BJ (cell line): Measurements from ENCODE around the gene CELA1. TPM values are rescaled to one million over a fixed set of nuclear protein-coding genes. Genes with fewer than 3 reads are reported as not detected.

Source experiments
- CTCF ChIA-PET: fragments of 350-600 bp; formaldehyde crosslinking; extraction: SDS; loops from one replicate; lab custom pipeline; 2021; ENCODE audit warnings: antibody characterized with exemption, inconsistent platforms; lab: Yijun Ruan, JAX
- POLR2A ChIA-PET: fragments of 300-600 bp; sonication (Branson Sonifier 250); formaldehyde crosslinking; extraction: SDS; loops from one replicate; lab custom pipeline; 2021; ENCODE audit warnings: antibody characterized with exemption; lab: Charles Lee
- DNase-seq: peaks from one replicate; pipeline ENCODE4 v3.0.0-alpha.2; 2011; ENCODE audit warnings: low read depth
- H3K27me3 ChIP-seq: 2 replicates; pipeline ENCODE4 v1.6.0; 2011; ENCODE audit warnings: low read length; ENCODE audit not compliant: control insufficient read depth, insufficient read depth
- H3K36me3 ChIP-seq: 2 replicates; pipeline ENCODE4 v1.5.1; 2011; ENCODE audit warnings: low read length; ENCODE audit not compliant: control insufficient read depth, insufficient read depth
- H3K4me3 ChIP-seq: 2 replicates; pipeline ENCODE4 v1.5.1; 2011; ENCODE audit warnings: low read depth, mild to moderate bottlenecking, control low read depth, low read length
- CTCF ChIP-seq: IDR thresholded peaks from 2 replicates; pipeline ENCODE4 v1.5.1; 2011; ENCODE audit warnings: low read depth, mild to moderate bottlenecking, control low read depth, inconsistent platforms, low read length, moderate library complexity; ENCODE audit not compliant: insufficient read depth
- polyA plus RNA-seq: library from polyadenylated mRNA; depleted of rRNA; stranded (reverse); fragments of >200 nt; gene quantifications from 2 replicates; pipeline ENCODE4 v1.2.3, GENCODE V29; 2011

Gene CELA1
- polyA plus RNA-seq, 1 experiment, result not detected

- peaks cover 7% of the 10 kb centered on the region for H3K36me3 ChIP-seq
- no peaks in the 10 kb centered on the region for H3K27me3 ChIP-seq
- POLR2A ChIA-PET, result no interaction called here
- CTCF ChIA-PET, result no interaction called here
- TF ChIP-seq CTCF, result no peak
- DNase-seq, result no peak
- H3K4me3 ChIP-seq, result no peak overlapping the region
These were observed 11.0 kb upstream of the CELA1 start for GRCh38 chr12:51357374-51358047.

- Histone ChIP-seq H3K36me3 (no peaks in the 10 kb centered on the region; the same call in 1 of the 2 replicates), H3K4me3 (no peak overlapping the region), H3K27me3 (no peaks in the 10 kb centered on the region)
- CTCF ChIA-PET, result interaction anchor here (0.7 to 2.3 kb wide), 9 partner anchors 9 to 530 kb away, joined by 3 to 7 read pairs (median 3); no protein-coding TSS in a partner anchor
- DNase-seq, result no peak
- peak; percentile 67 for TF ChIP-seq CTCF
- POLR2A ChIA-PET, result no interaction called here
These were observed 5.5 kb upstream of the CELA1 start for GRCh38 chr12:51351913-51352532.

GRCh38 chr12:51349026-51349425 is 2.5 kb upstream of the CELA1 start:
- no peak for TF ChIP-seq CTCF
- Histone ChIP-seq H3K4me3 (no peak overlapping the region), H3K27me3 (no peaks in the 10 kb centered on the region), H3K36me3 (no peaks in the 10 kb centered on the region)
- POLR2A ChIA-PET, result no interaction called here
- peak; percentile 23 for DNase-seq
- CTCF ChIA-PET, result interaction anchor here (1.3 to 1.6 kb wide), 2 partner anchors 78 to 362 kb away, joined by 3 read pairs; no protein-coding TSS in a partner anchor

GRCh38 chr12:51348116-51348515 is 1.6 kb upstream of the CELA1 start:
- no peak overlapping the region for H3K4me3 ChIP-seq
- no peak for TF ChIP-seq CTCF
- CTCF ChIA-PET, result interaction anchor here (1.3 to 1.6 kb wide), 2 partner anchors 77 to 361 kb away, joined by 3 read pairs; no protein-coding TSS in a partner anchor
- POLR2A ChIA-PET, result no interaction called here
- no peaks in the 10 kb centered on the region for H3K27me3 ChIP-seq
- no peak for DNase-seq
- no peaks in the 10 kb centered on the region for H3K36me3 ChIP-seq

GRCh38 chr12:51345681-51346080 is 798 bp downstream of the CELA1 start:
- Histone ChIP-seq H3K36me3 (no peaks in the 10 kb centered on the region), H3K27me3 (no peaks in the 10 kb centered on the region), H3K4me3 (no peak overlapping the region)
- ChIA-PET CTCF (interaction anchor here (0.6 to 0.7 kb wide), 3 partner anchors 83 to 479 kb away, joined by 3 to 4 read pairs (median 3); partner anchors contain the start of gene DAZAP2), POLR2A (no interaction called here)
- TF ChIP-seq CTCF, result no peak
- no peak for DNase-seq
